Superior temporal gyrus (tissue), 1 donor: ENCODE measurements around the gene MRPL11.
A peak's percentile ranks its signal among the peaks of the same experiment; 100 is the strongest.

Experiments used
- DNase-seq: peaks from one replicate; pipeline ENCODE4 v3.0.0-alpha.2; 2016; ENCODE audit errors: extremely low spot score

The MRPL11 gene

GRCh38 chr11:66438504-66439466, at the start of gene MRPL11:
TSS of gene MRPL11 (minus strand) at chr11:66438848. CDS start at chr11:66438754, 94 bp downstream.
- peak; percentile 98 for DNase-seq

DNA sequence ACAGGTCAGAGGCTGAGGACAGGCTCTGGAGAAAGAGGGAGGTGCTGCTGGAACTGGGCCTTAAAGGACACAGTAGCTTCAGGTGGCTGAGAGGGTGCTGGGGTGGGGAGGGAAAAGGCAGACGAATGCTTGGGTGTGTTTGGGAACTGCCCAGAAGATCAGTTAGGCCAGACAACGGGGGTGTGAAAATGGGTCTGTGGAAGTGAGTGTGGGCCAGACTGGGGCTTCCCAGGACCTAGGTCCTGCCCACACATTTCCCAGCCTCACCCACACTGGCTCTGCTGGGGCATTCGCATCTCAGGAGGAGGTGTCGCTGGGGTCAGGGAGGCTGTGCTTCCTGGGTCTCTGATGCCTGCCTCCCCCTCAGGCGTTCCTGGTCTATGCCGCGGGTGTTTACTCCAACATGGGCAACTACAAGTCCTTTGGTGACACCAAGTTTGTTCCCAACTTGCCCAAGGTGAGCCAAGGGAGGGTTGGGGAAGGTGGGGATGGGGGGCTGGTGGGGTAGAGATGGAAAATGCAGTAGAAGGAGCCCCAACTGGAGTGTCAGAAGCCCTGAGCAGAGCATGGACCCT, 46.2 kb upstream of the MRPL11 start:
- no peak for DNase-seq

GRCh38 chr11:66480117-66480938, 41.7 kb upstream of the MRPL11 start, which contains the start of gene DPP3:
TSS of gene DPP3 (plus strand) at chr11:66480434. CDS start at chr11:66482201, 1,767 bp downstream.
- peak; percentile 98 for DNase-seq

- no peak for DNase-seq
Observed at GRCh38 chr11:66479394-66480116, 40.9 kb upstream of the MRPL11 start.

GRCh38 chr11:66478729-66479393, 40.2 kb upstream of the MRPL11 start:
- DNase-seq: no peak

- no peak for DNase-seq
Observed at GRCh38 chr11:66477263-66478201, 38.9 kb upstream of the MRPL11 start.

DNA sequence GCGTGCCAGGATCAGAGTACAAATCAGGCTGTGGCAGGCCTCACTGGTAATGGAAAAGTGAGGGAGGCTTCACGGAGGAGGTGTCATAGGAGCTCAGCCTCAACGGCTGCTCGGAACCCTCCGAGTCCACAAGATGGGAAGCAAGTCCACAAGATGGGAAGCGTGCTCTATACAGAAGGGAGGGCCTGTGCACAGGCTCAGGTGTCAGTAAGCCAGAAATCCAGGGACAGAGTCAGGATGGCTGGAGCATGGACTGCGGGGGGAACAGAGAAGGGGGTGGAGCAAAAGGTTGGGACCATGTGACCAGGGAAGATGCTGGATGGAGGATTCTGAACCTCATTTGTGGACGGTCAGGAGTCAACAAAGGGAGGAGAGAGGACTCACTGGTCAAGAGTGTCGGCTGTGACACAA, 38.2 kb upstream of the MRPL11 start:
- no peak for DNase-seq

DNA sequence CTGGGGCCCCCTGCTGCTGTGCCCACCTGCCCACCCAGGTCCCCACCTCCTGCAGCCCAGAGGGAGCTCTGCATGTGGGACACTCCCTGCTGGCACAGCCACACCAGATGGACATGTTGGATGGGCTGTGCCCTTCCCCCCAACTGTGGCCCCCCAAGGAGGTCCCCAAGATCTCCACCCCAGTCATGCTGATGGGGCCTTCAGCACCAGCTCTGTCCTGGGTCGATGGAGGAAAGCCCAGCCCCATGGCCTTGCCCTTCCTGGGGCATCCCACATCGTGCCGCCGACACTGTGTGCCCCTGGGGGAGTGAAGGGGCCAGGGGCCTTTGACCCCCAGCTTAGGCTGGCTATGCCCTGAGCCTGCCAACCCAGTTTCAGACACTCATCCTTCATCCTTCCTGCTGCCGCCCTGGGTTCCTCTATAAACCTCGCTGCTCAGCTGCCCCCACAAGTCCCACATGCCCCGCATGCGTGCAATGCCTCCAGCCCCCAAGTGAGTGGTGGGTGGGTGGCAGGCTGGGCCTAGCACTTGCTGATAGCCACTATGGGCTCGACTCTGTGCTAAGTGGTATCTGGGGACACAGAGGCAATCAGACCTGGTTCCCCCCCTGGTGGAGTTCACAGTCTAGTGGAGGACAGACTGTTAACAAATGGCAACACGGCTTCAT, 37.7 kb upstream of the MRPL11 start:
- no peak for DNase-seq

DNA sequence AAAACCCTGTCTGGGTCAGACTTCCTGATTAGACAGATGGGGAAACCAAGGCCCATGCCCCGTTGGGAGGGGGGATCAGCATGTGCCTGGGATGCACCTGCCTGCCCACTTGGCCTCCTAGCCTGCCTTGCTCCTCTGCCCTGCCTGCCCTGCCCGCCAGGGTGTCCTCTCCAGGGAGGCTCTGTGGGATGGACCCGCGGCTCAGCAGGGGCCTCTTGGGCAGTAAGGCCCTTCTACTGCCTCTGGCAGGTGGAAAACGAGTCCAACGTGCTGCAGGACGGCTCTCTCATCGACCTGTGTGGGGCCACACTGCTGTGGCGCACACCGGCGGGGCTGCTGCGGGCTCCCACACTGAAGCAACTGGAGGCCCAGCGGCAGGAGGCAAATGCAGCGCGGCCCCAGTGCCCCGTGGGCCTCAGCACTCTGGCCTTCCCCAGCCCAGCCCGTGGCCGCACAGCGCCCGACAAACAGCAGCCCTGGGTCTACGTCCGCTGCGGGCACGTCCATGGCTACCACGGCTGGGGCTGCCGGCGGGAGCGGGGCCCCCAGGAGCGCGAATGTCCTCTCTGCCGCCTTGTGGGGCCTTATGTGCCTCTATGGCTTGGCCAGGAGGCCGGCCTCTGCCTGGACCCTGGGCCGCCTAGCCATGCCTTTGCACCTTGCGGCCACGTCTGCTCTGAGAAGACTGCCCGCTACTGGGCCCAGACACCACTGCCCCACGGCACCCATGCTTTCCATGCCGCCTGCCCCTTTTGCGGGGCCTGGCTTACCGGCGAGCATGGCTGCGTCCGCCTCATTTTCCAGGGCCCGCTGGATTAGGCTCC, 36.9 kb upstream of the MRPL11 start:
- no peak for DNase-seq

GRCh38 chr11:66473608-66474515, 35.2 kb upstream of the MRPL11 start:
- DNase-seq: no peak

DNA sequence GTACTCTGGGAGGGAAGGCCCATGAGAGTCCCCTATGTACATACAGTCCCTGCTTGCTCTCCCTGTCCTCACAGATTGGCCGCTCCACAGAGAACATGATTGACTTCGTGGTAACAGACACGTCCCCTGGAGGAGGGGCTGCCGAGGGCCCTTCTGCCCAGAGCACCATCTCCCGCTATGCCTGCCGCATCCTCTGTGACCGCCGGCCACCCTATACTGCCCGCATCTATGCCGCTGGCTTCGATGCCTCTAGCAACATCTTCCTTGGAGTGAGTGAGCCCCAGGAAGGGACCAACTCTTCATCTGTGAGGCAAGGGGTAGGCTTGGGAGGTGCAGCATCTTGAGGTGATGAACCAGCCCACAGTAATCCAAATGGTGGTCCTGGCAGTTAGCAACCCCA, 34.5 kb upstream of the MRPL11 start:
- DNase-seq: no peak

- no peak for DNase-seq
Observed at GRCh38 chr11:66472054-66472453, 33.4 kb upstream of the MRPL11 start.

DNA sequence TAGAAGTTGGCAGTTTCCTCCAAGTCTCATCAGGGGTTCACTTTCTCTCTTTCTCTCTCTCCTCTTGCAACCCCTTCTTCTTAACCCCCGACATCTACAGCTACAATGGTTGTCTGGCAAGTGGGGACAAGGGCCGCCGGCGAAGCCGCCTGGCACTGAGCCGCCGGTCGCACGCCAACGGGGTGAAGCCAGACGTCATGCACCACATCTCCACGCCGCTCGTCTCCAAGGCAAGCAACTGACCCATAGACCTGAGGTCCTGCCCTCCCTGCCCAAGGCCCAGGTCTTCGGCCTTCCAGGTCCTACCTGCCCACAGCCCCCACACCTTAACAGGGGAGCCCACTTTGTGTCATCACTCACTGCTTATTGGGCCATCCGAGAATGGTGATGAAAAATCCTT, 32.5 kb upstream of the MRPL11 start:
- DNase-seq: no peak

DNA sequence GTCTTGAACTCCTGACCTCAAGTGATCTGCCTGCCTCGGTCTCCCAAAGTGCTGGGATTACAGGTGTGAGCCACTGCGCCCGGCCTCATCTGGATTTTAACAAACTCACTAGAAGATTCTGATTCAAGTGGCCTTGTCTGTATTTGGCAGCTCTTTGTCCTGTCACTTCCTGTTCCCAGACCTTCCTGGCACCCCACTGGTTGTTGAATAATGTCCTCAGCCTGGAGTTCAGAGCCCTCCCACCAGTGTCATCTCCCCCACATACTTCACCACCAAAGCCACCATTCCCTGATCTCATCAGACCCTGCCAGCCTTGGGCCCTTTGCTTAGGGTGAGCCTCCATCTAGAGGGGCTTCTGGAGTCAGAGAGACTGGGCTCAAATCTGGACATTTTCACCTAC, 31.4 kb upstream of the MRPL11 start:
- DNase-seq: no peak

DNA sequence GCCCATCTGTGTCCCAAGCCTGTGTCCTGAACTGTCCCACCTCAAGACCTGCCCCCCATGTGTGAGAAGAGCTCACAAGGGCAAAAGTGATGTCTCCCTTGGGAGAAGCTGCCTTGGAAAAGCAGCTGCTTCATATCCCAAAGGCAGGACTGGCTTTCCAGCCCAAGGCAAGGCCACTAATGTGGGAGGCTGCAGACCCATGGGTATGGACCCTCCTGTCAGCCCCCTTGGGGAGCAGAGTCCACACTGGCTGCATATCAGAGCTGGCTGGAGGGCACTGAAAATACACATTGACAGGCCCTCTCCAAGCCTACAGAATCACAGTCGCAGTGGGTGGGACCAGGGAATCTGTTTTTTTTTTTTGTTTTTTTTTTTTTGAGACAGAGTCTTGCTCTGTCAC, 30.8 kb upstream of the MRPL11 start:
- DNase-seq: no peak

GRCh38 chr11:66468691-66469090, 30.0 kb upstream of the MRPL11 start:
- DNase-seq: no peak

- DNase-seq: no peak
Observed at GRCh38 chr11:66467756-66468155, 29.1 kb upstream of the MRPL11 start.
